Ovary (tissue), 3 donors: ENCODE measurements around the gene MBD1.

Source experiments
- EP300 ChIP-seq: sonication (generic); formaldehyde crosslinking; IDR thresholded peaks from one replicate; pipeline ENCODE4 v1.6.1; 2017; ENCODE audit warnings: antibody characterized with exemption
- TF ChIP-seq, protein P1 (sequence below), 3 donors: fragments of 450-650 bp in 2 of 3; fragments of 200-600 bp in 1 of 3; IDR thresholded peaks; one replicate each; pipeline versions ENCODE4 v1.5.1 to v1.8.0; 2016 to 2022; ENCODE audit warnings: antibody characterized with exemption in 3 of 3, mild to moderate bottlenecking in 1 of 3
- donor health status: DM: no; HTN: no; CAD: no.

GRCh38 chr18:50320719-50321118 lies 39.4 kb upstream of the MBD1 start:
- TF ChIP-seq, protein P1, sequence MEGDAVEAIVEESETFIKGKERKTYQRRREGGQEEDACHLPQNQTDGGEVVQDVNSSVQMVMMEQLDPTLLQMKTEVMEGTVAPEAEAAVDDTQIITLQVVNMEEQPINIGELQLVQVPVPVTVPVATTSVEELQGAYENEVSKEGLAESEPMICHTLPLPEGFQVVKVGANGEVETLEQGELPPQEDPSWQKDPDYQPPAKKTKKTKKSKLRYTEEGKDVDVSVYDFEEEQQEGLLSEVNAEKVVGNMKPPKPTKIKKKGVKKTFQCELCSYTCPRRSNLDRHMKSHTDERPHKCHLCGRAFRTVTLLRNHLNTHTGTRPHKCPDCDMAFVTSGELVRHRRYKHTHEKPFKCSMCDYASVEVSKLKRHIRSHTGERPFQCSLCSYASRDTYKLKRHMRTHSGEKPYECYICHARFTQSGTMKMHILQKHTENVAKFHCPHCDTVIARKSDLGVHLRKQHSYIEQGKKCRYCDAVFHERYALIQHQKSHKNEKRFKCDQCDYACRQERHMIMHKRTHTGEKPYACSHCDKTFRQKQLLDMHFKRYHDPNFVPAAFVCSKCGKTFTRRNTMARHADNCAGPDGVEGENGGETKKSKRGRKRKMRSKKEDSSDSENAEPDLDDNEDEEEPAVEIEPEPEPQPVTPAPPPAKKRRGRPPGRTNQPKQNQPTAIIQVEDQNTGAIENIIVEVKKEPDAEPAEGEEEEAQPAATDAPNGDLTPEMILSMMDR (IDR thresholded peaks at IDR 0.05): no peak
- TF ChIP-seq EP300: no peak
